ENCODE results near the gene SMIM1.
A peak's percentile ranks its signal among the peaks of the same experiment; 100 is the strongest.

SMIM1 gene

GRCh38 chr1:3759796-3760195, 12.8 kb upstream of the SMIM1 start:
- no peak for DNase-seq

GRCh38 chr1:3761296-3762010, 11.1 kb upstream of the SMIM1 start:
- DNase-seq = no peak

GRCh38 chr1:3762151-3762872, 10.2 kb upstream of the SMIM1 start:
- no peak for DNase-seq

- no peak for DNase-seq
Observed at GRCh38 chr1:3762873-3763228, 9.7 kb upstream of the SMIM1 start.

GRCh38 chr1:3763351-3764125, 9.0 kb upstream of the SMIM1 start:
- DNase-seq = no peak

GRCh38 chr1:3767328-3767925, 5.1 kb upstream of the SMIM1 start:
- DNase-seq = no peak

GRCh38 chr1:3768811-3769390, 3.6 kb upstream of the SMIM1 start:
- DNase-seq = no peak

- DNase-seq = no peak
Observed at GRCh38 chr1:3770047-3770765, 2.3 kb upstream of the SMIM1 start.

- no peak for DNase-seq
Observed at GRCh38 chr1:3771108-3772026, 1.2 kb upstream of the SMIM1 start.

- DNase-seq = peak; percentile 98
Observed at GRCh38 chr1:3772027-3772714, 378 bp upstream of the SMIM1 start.

- DNase-seq = no peak
Observed at GRCh38 chr1:3773572-3774275, 1.2 kb downstream of the SMIM1 start.

GRCh38 chr1:3774276-3774945, 1.9 kb downstream of the SMIM1 start:
- no peak for DNase-seq

- DNase-seq = no peak
Observed at GRCh38 chr1:3774946-3775489, 2.5 kb downstream of the SMIM1 start.

- DNase-seq = peak; percentile 94
Observed at GRCh38 chr1:3775490-3776230, 3.1 kb downstream of the SMIM1 start.

GRCh38 chr1:3776231-3776961, 3.8 kb downstream of the SMIM1 start:
- DNase-seq = no peak

GRCh38 chr1:3777078-3777547, 4.6 kb downstream of the SMIM1 start:
- no peak for DNase-seq
